ENCODE measurements around the gene RHNO1. TPM values are rescaled to one million over a fixed set of nuclear protein-coding genes. Genes with fewer than 3 reads are reported as not detected.

RHNO1 gene
- total RNA-seq, 1 experiment from 2014 or later: 49.5 TPM

GRCh38 chr12:2853626-2854025, 23.4 kb upstream of the RHNO1 start:
- peak; percentile 95 for DNase-seq (ENCODE audit: low spot score)
- ChIA-PET CTCF (interaction anchor here (0.6 to 3.4 kb wide), 48 partner anchors 8 to 422 kb away, joined by 3 to 50 read pairs (median 5); partner anchors contain the start of genes FOXM1, ITFG2, RHNO1 and TULP3), POLR2A (interaction anchor here (0.8 to 0.9 kb wide), 2 partner anchors 8 to 91 kb away, joined by 4 to 5 read pairs; no protein-coding TSS in a partner anchor)
- Mint-ChIP-seq H3K27me3 (ENCODE audit: low read depth) (no peaks in the 10 kb centered on the region; the same call in 1 of the 2 replicates), H3K4me1 (peaks cover 3% of the 10 kb centered on the region; the same call in 1 of the 2 replicates), H3K9me3 (no peaks in the 10 kb centered on the region), H3K36me3 (peaks cover 5% of the 10 kb centered on the region), H3K4me3 (no peak overlapping the region), H3K27ac (no peak overlapping the region)
- TF ChIP-seq CTCF (IDR thresholded peaks at IDR 0.05): peak; percentile 88
- TF ChIP-seq TCF7 (CRISPR knock-in tag; IDR thresholded peaks at IDR 0.05; ENCODE audit: low read depth): no peak
- TF ChIP-seq ARID4B (CRISPR knock-in tag; IDR thresholded peaks at IDR 0.05; ENCODE audit: borderline replicate concordance): no peak
- no peak for TF ChIP-seq ESRRA (CRISPR knock-in tag; IDR thresholded peaks at IDR 0.05; ENCODE audit: borderline replicate concordance)
- 0 out of 2 replicates have a peak, but pooled peaks have one; percentile 27 for TF ChIP-seq PRDM15 (CRISPR knock-in tag; IDR thresholded peaks at IDR 0.05)
- no peak for TF ChIP-seq NFE2L1 (CRISPR knock-in tag; IDR thresholded peaks at IDR 0.05)
- peak; percentile 93 for ATAC-seq

- no peaks in the 10 kb centered on the region for H3K9me3 Mint-ChIP-seq
- H3K36me3 Mint-ChIP-seq: peaks cover 15% of the 10 kb centered on the region
- H3K27ac Mint-ChIP-seq: no peak overlapping the region
- peaks cover 3% of the 10 kb centered on the region; the same call in 1 of the 2 replicates for H3K4me1 Mint-ChIP-seq
- ChIA-PET POLR2A (no interaction called here), CTCF (interaction anchor here (0.7 to 3.4 kb wide), 18 partner anchors 9 to 221 kb away, joined by 3 to 50 read pairs (median 7); partner anchors contain the start of genes FOXM1, ITFG2 and RHNO1)
- H3K27me3 Mint-ChIP-seq (ENCODE audit: low read depth): no peaks in the 10 kb centered on the region; the same call in 1 of the 2 replicates
- ATAC-seq: no peak
- no peak overlapping the region for H3K4me3 Mint-ChIP-seq
- no peak for DNase-seq (ENCODE audit: low spot score)
- TF ChIP-seq ZNF671 (CRISPR knock-in tag; IDR thresholded peaks at IDR 0.05) (no peak), TEAD1 (CRISPR knock-in tag; IDR thresholded peaks at IDR 0.05) (no peak), ELF4 (CRISPR knock-in tag; IDR thresholded peaks at IDR 0.05; ENCODE audit: low read depth) (no peak), E2F1 (CRISPR knock-in tag; IDR thresholded peaks at IDR 0.05) (no peak), IRF1 (CRISPR knock-in tag; IDR thresholded peaks at IDR 0.05) (no peak), ETV6 (CRISPR knock-in tag; IDR thresholded peaks at IDR 0.05) (no peak), ZSCAN18 (CRISPR knock-in tag; IDR thresholded peaks at IDR 0.05) (no peak), PRRX2 (CRISPR knock-in tag; IDR thresholded peaks at IDR 0.05) (no peak)
Observed at GRCh38 chr12:2854669-2855453, 22.2 kb upstream of the RHNO1 start.

Measured in WTC11 (cell line).